HEK293T (cell line): Measurements from ENCODE around the gene MYO7B.

Experiments
- SP1 ChIP-seq: fragments of 450-650 bp; IDR thresholded peaks from 2 replicates; pipeline ENCODE4 v1.6.1; 2017
- SUZ12 ChIP-seq: fragments of 450-650 bp; IDR thresholded peaks from 2 replicates; pipeline ENCODE4 v1.6.1; 2016; ENCODE audit warnings: mild to moderate bottlenecking
- TARDBP ChIP-seq: fragments of 450-650 bp; IDR thresholded peaks from 2 replicates; pipeline ENCODE4 v1.6.1; 2016
- TF ChIP-seq, protein P1 (sequence below): fragments of 450-650 bp; IDR thresholded peaks from 2 replicates; pipeline ENCODE4 v1.6.1; 2016

DNA sequence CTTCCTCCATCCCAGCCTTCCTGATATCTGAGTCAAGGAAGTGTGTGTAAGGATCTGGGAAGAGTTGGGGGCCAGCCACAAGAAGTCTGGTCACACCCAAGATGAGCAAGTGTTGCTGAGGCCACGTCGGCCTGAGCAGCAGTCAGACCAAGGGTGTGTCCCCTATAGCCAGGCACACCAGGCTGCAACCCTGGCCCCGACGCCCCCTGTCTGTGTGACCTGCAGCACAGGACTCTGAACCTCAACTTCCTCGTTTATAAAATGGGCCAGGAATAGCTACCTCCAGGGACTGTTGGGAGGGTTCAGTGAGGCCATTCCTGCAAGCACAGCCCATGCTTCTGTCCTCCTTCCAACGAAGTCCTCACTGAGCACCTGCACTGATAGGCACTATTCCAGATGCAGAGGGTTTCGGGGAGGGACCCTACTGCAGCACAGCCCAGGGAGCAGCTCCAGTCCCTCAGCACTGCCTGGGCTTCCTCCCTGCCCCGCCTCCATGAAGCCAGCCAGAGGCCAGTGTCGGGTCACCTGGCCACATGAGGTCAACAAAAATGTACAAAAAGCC is 126.5 kb downstream of the MYO7B start:
- TF ChIP-seq, protein P1, sequence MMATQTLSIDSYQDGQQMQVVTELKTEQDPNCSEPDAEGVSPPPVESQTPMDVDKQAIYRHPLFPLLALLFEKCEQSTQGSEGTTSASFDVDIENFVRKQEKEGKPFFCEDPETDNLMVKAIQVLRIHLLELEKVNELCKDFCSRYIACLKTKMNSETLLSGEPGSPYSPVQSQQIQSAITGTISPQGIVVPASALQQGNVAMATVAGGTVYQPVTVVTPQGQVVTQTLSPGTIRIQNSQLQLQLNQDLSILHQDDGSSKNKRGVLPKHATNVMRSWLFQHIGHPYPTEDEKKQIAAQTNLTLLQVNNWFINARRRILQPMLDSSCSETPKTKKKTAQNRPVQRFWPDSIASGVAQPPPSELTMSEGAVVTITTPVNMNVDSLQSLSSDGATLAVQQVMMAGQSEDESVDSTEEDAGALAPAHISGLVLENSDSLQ: no peak
- TF ChIP-seq TARDBP (no peak), SP1 (no peak), SUZ12 (no peak)
